OCI-LY1 (cell line): ENCODE results near the gene MORC4.

Experiments used
- H2AFZ ChIP-seq: fragments of 200-600 bp; sonication (generic), shearing (Covaris generic); 2 replicates; pipeline ENCODE4 v1.6.0; 2014; ENCODE audit warnings: antibody characterized with exemption, mild to moderate bottlenecking, low read length
- H3F3A ChIP-seq: fragments of 200-600 bp; sonication (generic), shearing (Covaris generic); 2 replicates; pipeline ENCODE4 v1.6.0; 2014; ENCODE audit warnings: mild to moderate bottlenecking, antibody characterized with exemption, low read length, moderate library complexity; ENCODE audit not compliant: insufficient read depth
- H3K27ac ChIP-seq: fragments of 200-600 bp; sonication (generic); 2 replicates; pipeline ENCODE4 v1.5.1; 2014; ENCODE audit warnings: low read length, mixed run types, mild to moderate bottlenecking, low read depth; ENCODE audit not compliant: poor library complexity, severe bottlenecking
- H3K27me3 ChIP-seq: fragments of 200-600 bp; sonication (generic); 2 replicates; pipeline ENCODE4 v1.6.0; 2014; ENCODE audit warnings: antibody characterized with exemption, mild to moderate bottlenecking, low read length, moderate library complexity; ENCODE audit not compliant: insufficient read depth
- H3K36me3 ChIP-seq: fragments of 200-600 bp; sonication (generic); 2 replicates; pipeline ENCODE4 v1.6.1; 2014; ENCODE audit warnings: mild to moderate bottlenecking, antibody characterized with exemption, low read length, moderate library complexity, mixed read lengths; ENCODE audit not compliant: insufficient read depth
- H3K4me1 ChIP-seq: fragments of 200-600 bp; sonication (generic); 2 replicates; pipeline ENCODE4 v1.5.1; 2014; ENCODE audit warnings: mild to moderate bottlenecking, low read length, moderate library complexity; ENCODE audit not compliant: insufficient read depth, severe bottlenecking
- H3K4me2 ChIP-seq: fragments of 200-600 bp; sonication (generic), shearing (Covaris generic); 2 replicates; pipeline ENCODE4 v1.6.1; 2014; ENCODE audit warnings: low read length
- H3K4me3 ChIP-seq: fragments of 200-600 bp; sonication (generic); 2 replicates; pipeline ENCODE4 v1.5.1; 2014; ENCODE audit warnings: low read length, low read depth, mild to moderate bottlenecking, mixed read lengths; ENCODE audit not compliant: poor library complexity, severe bottlenecking
- H3K79me2 ChIP-seq: fragments of 200-600 bp; shearing (Covaris generic); 2 replicates; pipeline ENCODE4 v1.6.1; 2016; ENCODE audit warnings: mixed run types, low read length, mixed read lengths; ENCODE audit not compliant: insufficient read depth
- H3K9ac ChIP-seq: fragments of 200-600 bp; sonication (generic), shearing (Covaris generic); 2 replicates; pipeline ENCODE4 v1.6.1; 2014; ENCODE audit warnings: mild to moderate bottlenecking, low read length, mixed read lengths
- H3K9me2 ChIP-seq: fragments of 200-600 bp; sonication (generic), shearing (Covaris generic); 2 replicates; pipeline ENCODE4 v1.6.1; 2014; ENCODE audit warnings: low read depth, mild to moderate bottlenecking, low read length, mixed read lengths
- H3K9me3 ChIP-seq: fragments of 200-600 bp; shearing (Covaris generic); 2 replicates; pipeline ENCODE4 v1.6.1; 2014; ENCODE audit warnings: low read length, mixed read lengths
- H4K20me1 ChIP-seq: fragments of 200-600 bp; sonication (generic), shearing (Covaris generic); 2 replicates; pipeline ENCODE4 v1.6.0; 2016; ENCODE audit warnings: mild to moderate bottlenecking, low read length; ENCODE audit not compliant: insufficient read depth
- EZH2 ChIP-seq: fragments of 200-600 bp; sonication (generic), shearing (Covaris generic); IDR thresholded peaks from 2 replicates; pipeline ENCODE4 v1.8.0; 2017; ENCODE audit warnings: borderline replicate concordance, mixed run types, mild to moderate bottlenecking, antibody characterized with exemption, low read length, moderate library complexity, mixed read lengths
- TF ChIP-seq, protein P1 (sequence below): fragments of 200-600 bp; sonication (generic), shearing (Covaris generic); IDR thresholded peaks from 2 replicates; pipeline ENCODE4 v1.5.1; 2017; ENCODE audit warnings: mild to moderate bottlenecking, antibody characterized with exemption, low read length, moderate library complexity, mixed read lengths

The MORC4 gene

DNA sequence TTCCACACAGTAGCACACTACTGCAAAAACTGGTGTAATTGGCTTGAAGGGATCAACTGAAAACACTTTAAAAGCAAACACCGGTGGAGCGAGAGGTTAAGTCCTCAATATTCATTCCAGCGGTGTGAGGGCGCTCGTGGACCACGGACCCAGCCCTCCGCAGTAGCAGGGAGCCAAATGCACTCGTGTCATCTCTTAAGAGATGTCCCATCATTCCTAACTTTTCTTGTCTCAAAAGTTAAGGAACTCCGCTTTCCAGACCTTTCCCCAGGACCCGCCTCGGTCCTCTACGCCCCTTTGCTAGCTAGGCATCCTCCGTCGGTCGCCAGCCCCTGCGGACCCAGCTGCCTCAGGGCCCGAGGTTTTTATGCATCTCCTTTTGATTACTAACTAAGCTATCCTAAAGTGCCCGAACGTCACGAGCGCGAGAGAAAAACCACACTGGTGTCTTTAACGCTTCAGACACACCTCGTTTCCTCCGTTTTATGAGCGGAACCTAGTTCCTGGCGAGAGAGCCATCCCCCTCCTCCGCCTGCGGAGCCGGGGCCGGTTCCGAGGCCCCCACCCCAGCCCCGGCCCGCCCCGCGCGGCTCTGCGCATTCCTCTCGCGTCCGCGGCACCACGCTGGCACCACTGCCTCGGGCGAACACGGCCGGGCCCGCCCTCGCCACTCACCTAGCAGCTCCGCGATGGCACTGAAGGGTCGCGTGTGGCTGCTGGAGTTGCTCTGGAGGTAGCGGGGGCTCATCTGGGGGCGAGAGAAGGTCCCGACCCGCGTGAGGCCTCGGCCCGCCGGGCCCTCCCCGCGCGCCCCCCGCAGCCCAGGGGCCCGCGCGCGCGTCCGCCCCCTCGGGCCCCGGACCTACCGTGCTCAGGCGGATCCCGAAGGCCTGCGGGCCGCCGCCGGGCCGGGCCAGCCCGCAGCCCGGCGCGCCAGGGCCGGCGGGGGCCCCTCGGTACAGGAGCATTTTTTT lies 723 bp downstream of the MORC4 start:
- Histone ChIP-seq H2AFZ (no peak overlapping the region), H3K9me2 (no peaks in the 10 kb centered on the region), H3K9me3 (no peaks in the 10 kb centered on the region), H3K27ac (no peak overlapping the region), H3K4me3 (peak overlapping the region; percentile 66), H3F3A (no peaks in the 10 kb centered on the region), H3K4me1 (no peaks in the 10 kb centered on the region), H3K9ac (peak overlapping the region; percentile 43; the same call in 1 of the 2 replicates), H3K36me3 (no peaks in the 10 kb centered on the region), H4K20me1 (no peaks in the 10 kb centered on the region), H3K79me2 (no peaks in the 10 kb centered on the region), H3K4me2 (peak overlapping the region; percentile 70), H3K27me3 (no peaks in the 10 kb centered on the region)
- TF ChIP-seq, protein P1, sequence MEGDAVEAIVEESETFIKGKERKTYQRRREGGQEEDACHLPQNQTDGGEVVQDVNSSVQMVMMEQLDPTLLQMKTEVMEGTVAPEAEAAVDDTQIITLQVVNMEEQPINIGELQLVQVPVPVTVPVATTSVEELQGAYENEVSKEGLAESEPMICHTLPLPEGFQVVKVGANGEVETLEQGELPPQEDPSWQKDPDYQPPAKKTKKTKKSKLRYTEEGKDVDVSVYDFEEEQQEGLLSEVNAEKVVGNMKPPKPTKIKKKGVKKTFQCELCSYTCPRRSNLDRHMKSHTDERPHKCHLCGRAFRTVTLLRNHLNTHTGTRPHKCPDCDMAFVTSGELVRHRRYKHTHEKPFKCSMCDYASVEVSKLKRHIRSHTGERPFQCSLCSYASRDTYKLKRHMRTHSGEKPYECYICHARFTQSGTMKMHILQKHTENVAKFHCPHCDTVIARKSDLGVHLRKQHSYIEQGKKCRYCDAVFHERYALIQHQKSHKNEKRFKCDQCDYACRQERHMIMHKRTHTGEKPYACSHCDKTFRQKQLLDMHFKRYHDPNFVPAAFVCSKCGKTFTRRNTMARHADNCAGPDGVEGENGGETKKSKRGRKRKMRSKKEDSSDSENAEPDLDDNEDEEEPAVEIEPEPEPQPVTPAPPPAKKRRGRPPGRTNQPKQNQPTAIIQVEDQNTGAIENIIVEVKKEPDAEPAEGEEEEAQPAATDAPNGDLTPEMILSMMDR: peak; percentile 54; the same call in 1 of the 2 replicates
- TF ChIP-seq EZH2: no peak

DNA sequence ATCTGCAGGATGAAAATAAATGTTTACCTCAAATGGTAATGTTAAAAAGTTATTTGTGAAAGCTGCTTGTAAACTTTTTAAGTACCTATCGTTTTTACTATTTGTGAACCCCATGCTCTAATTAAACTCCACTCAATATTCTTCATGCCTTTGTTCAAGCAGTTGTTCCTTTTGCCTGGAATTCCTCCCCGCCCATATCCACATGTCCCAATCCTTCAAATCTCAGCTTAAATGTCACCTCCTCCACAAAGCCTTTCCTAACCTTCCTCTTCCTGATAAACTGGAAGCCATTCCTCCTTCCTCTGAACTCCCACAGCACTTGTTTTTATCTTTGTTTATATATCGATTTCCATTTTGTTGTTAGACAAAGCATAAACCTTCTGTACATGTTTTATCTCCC lies 2.4 kb downstream of the MORC4 start:
- Histone ChIP-seq H2AFZ (no peak overlapping the region), H3K79me2 (no peaks in the 10 kb centered on the region), H3K27me3 (no peaks in the 10 kb centered on the region), H3K36me3 (no peaks in the 10 kb centered on the region), H3K4me1 (no peaks in the 10 kb centered on the region), H3K9ac (no peak overlapping the region), H3K9me2 (no peaks in the 10 kb centered on the region), H3F3A (no peaks in the 10 kb centered on the region), H3K27ac (no peak overlapping the region), H3K9me3 (no peaks in the 10 kb centered on the region), H4K20me1 (no peaks in the 10 kb centered on the region), H3K4me3 (no peak overlapping the region), H3K4me2 (no peak overlapping the region)
- TF ChIP-seq EZH2: no peak
- TF ChIP-seq, protein P1: no peak

DNA sequence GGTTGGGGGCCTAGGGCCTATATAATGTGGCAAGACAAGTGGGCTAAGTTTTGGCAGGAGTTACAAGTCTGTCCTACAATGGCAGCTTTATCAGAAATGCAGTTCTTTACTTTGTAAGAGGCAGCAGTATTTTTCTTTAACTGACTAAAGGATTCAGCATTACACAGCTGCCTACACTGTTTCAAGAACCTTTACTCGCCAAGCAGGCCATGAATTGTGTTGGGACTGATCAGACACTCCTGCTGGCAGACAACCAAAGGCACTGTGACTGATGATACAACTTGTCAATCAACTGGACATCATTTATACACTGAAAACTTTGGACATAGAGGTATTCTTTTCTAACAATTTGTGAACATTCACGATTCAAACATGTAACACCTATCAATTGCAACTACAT lies 4.3 kb downstream of the MORC4 start:
- H3K4me3 ChIP-seq: no peak overlapping the region
- no peaks in the 10 kb centered on the region for H4K20me1 ChIP-seq
- H3F3A ChIP-seq: no peaks in the 10 kb centered on the region
- TF ChIP-seq, protein P1: no peak
- no peak for TF ChIP-seq EZH2
- H3K27ac ChIP-seq: no peak overlapping the region
- H3K79me2 ChIP-seq: no peaks in the 10 kb centered on the region
- no peaks in the 10 kb centered on the region for H3K36me3 ChIP-seq
- no peak overlapping the region for H2AFZ ChIP-seq
- no peaks in the 10 kb centered on the region for H3K9me3 ChIP-seq
- no peak overlapping the region for H3K4me2 ChIP-seq
- H3K4me1 ChIP-seq: no peaks in the 10 kb centered on the region
- no peaks in the 10 kb centered on the region for H3K27me3 ChIP-seq
- H3K9me2 ChIP-seq: no peaks in the 10 kb centered on the region
- H3K9ac ChIP-seq: no peak overlapping the region
